HCT116 (cell line): ENCODE measurements around the gene IFNLR1.

ENCODE experiments used
- CEBPB ChIP-seq: IDR thresholded peaks from 2 replicates; pipeline ENCODE4 v1.6.1; 2012; ENCODE audit warnings: low read depth
- YY1 ChIP-seq: IDR thresholded peaks from 2 replicates; pipeline ENCODE4 v1.6.1; 2011; ENCODE audit warnings: low read length, low read depth, moderate library complexity, mild to moderate bottlenecking; ENCODE audit not compliant: insufficient replicate concordance; ENCODE audit errors: extremely low read depth
- TF ChIP-seq, protein P1 (sequence below), 3 experiments: fragments of 200-600 bp in 1 of 3; sonication (generic) in 1 of 3; IDR thresholded peaks in 2 of 3; conservative IDR thresholded peaks in 1 of 3; 2 replicates each; pipeline ENCODE4 v1.5.1; 2012 to 2017; ENCODE audit warnings: low read depth in 2 of 3, low read length in 2 of 3, antibody characterized with exemption in 1 of 3, borderline replicate concordance in 1 of 3, control low read depth in 1 of 3, mild to moderate bottlenecking in 1 of 3, mixed read lengths in 1 of 3, mixed run types in 1 of 3, moderate library complexity in 1 of 3; ENCODE audit not compliant: insufficient read depth in 1 of 3

DNA sequence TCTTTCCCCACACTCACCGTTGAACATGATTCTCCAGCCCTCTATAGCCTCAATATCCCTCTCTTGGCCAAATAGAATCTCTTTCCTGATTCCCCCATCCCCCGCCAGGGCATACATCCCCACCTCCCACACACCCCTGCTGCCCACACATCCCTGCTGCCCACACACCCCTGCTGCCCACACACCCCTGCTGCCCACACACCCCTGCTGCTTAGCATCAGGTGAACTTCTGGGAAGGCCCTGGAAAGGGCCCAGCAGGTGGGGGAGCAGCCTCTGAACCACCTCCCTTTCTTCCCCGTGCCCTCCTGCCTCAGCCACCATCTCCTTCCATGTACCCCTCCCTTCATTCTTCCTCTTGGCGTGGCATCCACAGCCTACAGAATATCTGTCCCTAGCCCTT lies 15.9 kb upstream of the IFNLR1 start:
- TF ChIP-seq YY1 = no peak
- no peak for TF ChIP-seq CEBPB
- TF ChIP-seq, protein P1, sequence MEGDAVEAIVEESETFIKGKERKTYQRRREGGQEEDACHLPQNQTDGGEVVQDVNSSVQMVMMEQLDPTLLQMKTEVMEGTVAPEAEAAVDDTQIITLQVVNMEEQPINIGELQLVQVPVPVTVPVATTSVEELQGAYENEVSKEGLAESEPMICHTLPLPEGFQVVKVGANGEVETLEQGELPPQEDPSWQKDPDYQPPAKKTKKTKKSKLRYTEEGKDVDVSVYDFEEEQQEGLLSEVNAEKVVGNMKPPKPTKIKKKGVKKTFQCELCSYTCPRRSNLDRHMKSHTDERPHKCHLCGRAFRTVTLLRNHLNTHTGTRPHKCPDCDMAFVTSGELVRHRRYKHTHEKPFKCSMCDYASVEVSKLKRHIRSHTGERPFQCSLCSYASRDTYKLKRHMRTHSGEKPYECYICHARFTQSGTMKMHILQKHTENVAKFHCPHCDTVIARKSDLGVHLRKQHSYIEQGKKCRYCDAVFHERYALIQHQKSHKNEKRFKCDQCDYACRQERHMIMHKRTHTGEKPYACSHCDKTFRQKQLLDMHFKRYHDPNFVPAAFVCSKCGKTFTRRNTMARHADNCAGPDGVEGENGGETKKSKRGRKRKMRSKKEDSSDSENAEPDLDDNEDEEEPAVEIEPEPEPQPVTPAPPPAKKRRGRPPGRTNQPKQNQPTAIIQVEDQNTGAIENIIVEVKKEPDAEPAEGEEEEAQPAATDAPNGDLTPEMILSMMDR (IDR thresholded peaks at IDR 0.05 in 2 of 3, conservative IDR thresholded peaks at IDR 0.05 in 1 of 3; ENCODE audit: borderline replicate concordance in 1 of 3, insufficient read depth in 1 of 3, low read depth in 2 of 3, low read length in 2 of 3) = no peak; a peak in 1 of 6 replicates
